Thyroid gland (tissue), 4 donors: ENCODE measurements around the gene ANP32A. TPM values are rescaled to one million over a fixed set of nuclear protein-coding genes. Genes with fewer than 3 reads are reported as not detected.

Experiments used
- DNase-seq, 2 donors: peaks; one replicate each; pipeline ENCODE4 v3.0.0-alpha.2; 2019
- H3K27ac ChIP-seq, 3 donors: fragments of 200-600 bp; sonication (generic); 1 replicate in 2 of 3; 2 replicates in 1 of 3; pipeline ENCODE4 v1.5.1; 2016 to 2019; ENCODE audit warnings: mild to moderate bottlenecking in 1 of 3, moderate library complexity in 1 of 3
- H3K27me3 ChIP-seq: fragments of 200-600 bp; sonication (generic); one replicate; pipeline ENCODE4 v1.5.1; 2019
- H3K36me3 ChIP-seq, 2 donors: fragments of 200-600 bp; sonication (generic); one replicate each; pipeline ENCODE4 v1.5.1; 2016 to 2019
- H3K4me1 ChIP-seq, 2 donors: fragments of 200-600 bp; sonication (generic); one replicate each; pipeline ENCODE4 v1.5.1; 2017 to 2019
- H3K4me3 ChIP-seq, 3 donors: fragments of 200-600 bp; sonication (generic); replicated peaks in 1 of 3; 1 replicate in 2 of 3; 2 replicates in 1 of 3; pipeline ENCODE4 v1.5.1; 2016; ENCODE audit warnings: mild to moderate bottlenecking in 1 of 3
- H3K9me3 ChIP-seq: fragments of 200-600 bp; sonication (generic); one replicate; pipeline ENCODE4 v1.5.1; 2017
- POLR2A ChIP-seq, 2 donors: fragments of 450-650 bp; IDR thresholded peaks; one replicate each; pipeline ENCODE4 v1.6.1; 2017; ENCODE audit warnings: antibody characterized with exemption in 2 of 2, mild to moderate bottlenecking in 2 of 2, moderate library complexity in 1 of 2
- WGBS, 2 donors: methylation state at CpG; one replicate each; pipeline ENCODE4 v1.1.5; 2017; 5-methylcytosine and 5-hydroxymethylcytosine counted together
- intact Hi-C: fragments of 100-400 bp; cut with DNase I; formaldehyde crosslinking; loops from one replicate; pipeline ENCODE4 v1.15.1; 2023
- total RNA-seq, 4 donors: library from RNA; depleted of rRNA; stranded (reverse); fragments of >200 nt; gene quantifications; one replicate each; pipeline ENCODE4 v1.2.3, GENCODE V29; 2016
- TF ChIP-seq, protein P1 (sequence below), 6 experiments: fragments of 200-600 bp in 3 of 6; fragments of 450-650 bp in 3 of 6; sonication (generic) in 3 of 6; IDR thresholded peaks; one replicate each; pipeline ENCODE4 v1.5.1; 2016 to 2019; ENCODE audit warnings: antibody characterized with exemption in 6 of 6, mild to moderate bottlenecking in 2 of 6, inconsistent platforms in 1 of 6, moderate library complexity in 1 of 6

Gene ANP32A
- total RNA-seq, 4 donors from 2014 or later = 65.4 to 116 (median 79.5) TPM

DNA sequence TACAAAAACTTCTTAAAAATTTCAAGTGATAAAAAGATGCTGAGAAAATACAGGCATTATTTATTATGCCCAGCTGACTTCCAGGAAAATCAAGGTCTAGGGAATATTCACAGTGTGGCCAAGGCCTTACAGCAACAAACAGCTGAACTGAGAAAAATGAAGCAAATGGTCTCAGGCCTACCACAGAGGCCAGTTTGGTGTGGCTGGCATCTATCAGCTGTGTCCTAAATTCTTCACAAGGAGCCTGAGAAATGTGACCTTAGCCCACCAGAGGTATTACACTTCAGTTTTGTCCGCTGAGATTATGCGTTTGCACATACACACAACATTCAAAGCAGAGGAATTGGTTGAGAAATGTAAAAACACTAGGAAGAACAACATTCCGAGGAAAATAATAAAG lies 77.4 kb downstream of the ANP32A start:
- no peak overlapping the region for H3K4me3 ChIP-seq
- H3K27ac ChIP-seq = no peak overlapping the region
- H3K4me1 ChIP-seq = no peaks in the 10 kb centered on the region
- H3K27me3 ChIP-seq = no peaks in the 10 kb centered on the region
- TF ChIP-seq, protein P1, sequence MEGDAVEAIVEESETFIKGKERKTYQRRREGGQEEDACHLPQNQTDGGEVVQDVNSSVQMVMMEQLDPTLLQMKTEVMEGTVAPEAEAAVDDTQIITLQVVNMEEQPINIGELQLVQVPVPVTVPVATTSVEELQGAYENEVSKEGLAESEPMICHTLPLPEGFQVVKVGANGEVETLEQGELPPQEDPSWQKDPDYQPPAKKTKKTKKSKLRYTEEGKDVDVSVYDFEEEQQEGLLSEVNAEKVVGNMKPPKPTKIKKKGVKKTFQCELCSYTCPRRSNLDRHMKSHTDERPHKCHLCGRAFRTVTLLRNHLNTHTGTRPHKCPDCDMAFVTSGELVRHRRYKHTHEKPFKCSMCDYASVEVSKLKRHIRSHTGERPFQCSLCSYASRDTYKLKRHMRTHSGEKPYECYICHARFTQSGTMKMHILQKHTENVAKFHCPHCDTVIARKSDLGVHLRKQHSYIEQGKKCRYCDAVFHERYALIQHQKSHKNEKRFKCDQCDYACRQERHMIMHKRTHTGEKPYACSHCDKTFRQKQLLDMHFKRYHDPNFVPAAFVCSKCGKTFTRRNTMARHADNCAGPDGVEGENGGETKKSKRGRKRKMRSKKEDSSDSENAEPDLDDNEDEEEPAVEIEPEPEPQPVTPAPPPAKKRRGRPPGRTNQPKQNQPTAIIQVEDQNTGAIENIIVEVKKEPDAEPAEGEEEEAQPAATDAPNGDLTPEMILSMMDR (IDR thresholded peaks at IDR 0.05) = no peak
- TF ChIP-seq POLR2A (IDR thresholded peaks at IDR 0.05) = no peak
- DNase-seq = no peak
- 96 to 100% methylated on average over 3 of the region's 3 CpGs for WGBS, 2 donors
- H3K36me3 ChIP-seq = no peaks in the 10 kb centered on the region
- intact Hi-C loops = no loop called here
- no peaks in the 10 kb centered on the region for H3K9me3 ChIP-seq

DNA sequence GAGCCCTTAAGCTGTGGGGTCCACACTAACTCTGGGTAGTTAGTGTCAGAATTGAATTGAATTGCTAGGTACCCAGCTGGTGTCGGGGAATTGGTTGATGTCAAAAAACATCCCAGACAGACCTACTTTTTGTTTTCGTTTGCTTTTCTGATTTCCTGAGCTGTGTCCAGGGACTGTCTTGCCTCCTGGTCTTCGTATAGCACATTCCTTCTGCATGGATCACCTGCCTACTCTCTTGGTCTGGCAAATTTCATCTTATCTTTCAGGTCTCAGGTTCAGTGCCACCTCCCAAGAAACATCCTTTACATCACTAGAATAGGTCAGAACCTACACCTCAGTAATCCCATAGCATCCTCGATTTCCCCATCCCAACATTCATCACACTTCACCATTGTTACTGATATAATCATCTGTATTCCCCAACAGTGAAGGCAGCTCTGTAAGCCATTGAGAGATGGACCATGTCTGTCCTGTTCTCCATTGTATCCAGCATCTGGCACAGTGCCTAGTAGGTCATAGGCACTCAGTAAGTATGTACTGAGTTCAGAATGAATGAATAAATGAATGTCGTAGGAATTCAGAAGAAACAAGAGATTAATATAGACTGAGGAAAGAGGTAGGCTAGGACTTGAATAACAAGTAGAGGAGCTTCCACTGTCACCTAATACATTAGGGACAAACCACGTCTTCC lies 81.2 kb downstream of the ANP32A start:
- Histone ChIP-seq H3K9me3 (no peaks in the 10 kb centered on the region), H3K27ac (no peak overlapping the region), H3K27me3 (no peaks in the 10 kb centered on the region), H3K4me3 (no peak overlapping the region), H3K36me3 (no peaks in the 10 kb centered on the region), H3K4me1 (no peaks in the 10 kb centered on the region)
- WGBS, 2 donors = 73 to 74% methylated on average over 6 of the region's 6 CpGs
- intact Hi-C loops = no loop called here
- DNase-seq = no peak
- no peak for TF ChIP-seq POLR2A (IDR thresholded peaks at IDR 0.05)

DNA sequence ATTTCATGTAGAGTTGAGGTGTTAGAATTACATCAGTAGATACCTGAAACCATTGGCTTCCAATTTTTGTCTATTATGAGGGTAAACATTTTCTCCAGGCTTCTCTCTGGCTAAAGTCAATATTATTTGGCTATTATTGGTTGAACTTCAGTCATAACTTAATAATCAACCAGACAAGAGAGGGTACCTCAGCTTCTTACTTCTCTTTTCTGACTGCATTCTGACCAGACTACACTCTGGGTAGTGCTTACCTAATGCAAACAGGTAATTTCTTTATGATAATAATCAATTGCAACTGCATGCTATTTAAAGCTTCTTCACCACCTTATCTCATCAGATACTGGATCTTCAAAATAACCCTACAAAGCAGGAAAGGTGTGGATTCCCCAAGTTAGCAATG lies 85.1 kb downstream of the ANP32A start:
- Histone ChIP-seq H3K4me3 (no peak overlapping the region), H3K4me1 (peaks cover 0 to 5% of the 10 kb centered on the region in 2 donors), H3K9me3 (no peaks in the 10 kb centered on the region), H3K36me3 (no peaks in the 10 kb centered on the region), H3K27ac (no peak overlapping the region), H3K27me3 (no peaks in the 10 kb centered on the region)
- DNase-seq = no peak
- TF ChIP-seq, protein P1 (IDR thresholded peaks at IDR 0.05) = no peak
- no peak for TF ChIP-seq POLR2A (IDR thresholded peaks at IDR 0.05)
- intact Hi-C loops = no loop called here

DNA sequence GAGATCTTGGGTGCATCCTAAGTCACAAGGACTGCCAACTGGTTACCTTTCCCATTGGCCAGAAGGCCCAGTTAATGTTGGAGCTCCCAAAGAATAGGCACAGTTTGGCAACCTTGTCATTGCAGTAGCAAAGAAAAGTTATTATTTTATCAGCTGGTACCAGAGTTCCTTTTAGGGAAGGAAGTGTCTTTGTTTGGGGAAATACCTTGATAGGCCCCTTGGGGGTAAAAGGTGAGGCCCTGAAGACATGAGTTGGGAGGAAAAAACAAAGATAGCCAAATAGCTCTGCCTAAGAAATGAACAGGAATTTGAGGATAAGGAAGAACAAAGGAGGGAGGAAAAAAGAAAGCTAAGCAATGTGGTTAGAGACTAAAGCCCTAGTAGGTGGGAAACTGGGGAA lies 85.8 kb downstream of the ANP32A start:
- intact Hi-C loops = loop anchor here (5.0 kb wide), 1 partner anchor 142 kb away; no protein-coding TSS in a partner anchor

DNA sequence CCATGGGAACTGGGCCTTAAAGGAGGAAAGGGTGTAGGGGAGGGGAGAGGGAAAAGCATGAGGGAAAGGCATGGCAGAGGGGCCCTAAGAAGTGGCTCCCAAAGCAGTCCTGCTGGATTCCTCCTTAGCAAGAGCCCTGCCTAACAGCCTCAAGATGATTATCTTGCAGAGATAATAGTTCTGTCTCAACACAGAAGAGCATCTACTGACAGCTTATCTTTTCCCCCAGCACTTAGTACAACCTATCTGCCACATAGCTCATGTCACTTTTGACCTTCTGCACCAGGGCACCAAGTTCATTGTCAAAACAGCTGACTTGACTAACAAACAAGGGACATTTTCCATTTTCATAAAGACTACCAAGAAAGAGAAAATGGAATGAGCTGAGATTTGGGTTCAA lies 86.3 kb downstream of the ANP32A start:
- Histone ChIP-seq H3K36me3 (no peaks in the 10 kb centered on the region), H3K4me1 (peaks cover 8 to 17% of the 10 kb centered on the region in 2 donors), H3K27me3 (no peaks in the 10 kb centered on the region), H3K4me3 (no peak overlapping the region), H3K9me3 (no peaks in the 10 kb centered on the region), H3K27ac (no peak overlapping the region)
- TF ChIP-seq, protein P1 (IDR thresholded peaks at IDR 0.05) = no peak
- TF ChIP-seq POLR2A (IDR thresholded peaks at IDR 0.05) = no peak
- intact Hi-C loops = loop anchor here (5.0 kb wide), 1 partner anchor 143 kb away; no protein-coding TSS in a partner anchor
- DNase-seq = no peak

More for the DNA sequence above, 85.8 kb downstream of the ANP32A start:
- Histone ChIP-seq H3K4me3 (no peak overlapping the region), H3K4me1 (peaks cover 5 to 13% of the 10 kb centered on the region in 2 donors), H3K27me3 (no peaks in the 10 kb centered on the region), H3K9me3 (no peaks in the 10 kb centered on the region), H3K27ac (no peak overlapping the region), H3K36me3 (no peaks in the 10 kb centered on the region)
- no peak for TF ChIP-seq POLR2A (IDR thresholded peaks at IDR 0.05)
- TF ChIP-seq, protein P1 (IDR thresholded peaks at IDR 0.05) = no peak
- no peak for DNase-seq
